CD8-positive, alpha-beta memory T cell (primary cell): ENCODE measurements around the gene CLIC3. TPM values are rescaled to one million over a fixed set of nuclear protein-coding genes. Genes with fewer than 3 reads are reported as not detected.
A peak's percentile ranks its signal among the peaks of the same experiment; 100 is the strongest.

ENCODE experiments used
- CTCF ChIA-PET: fragments of 350-600 bp; sonication (Branson Sonifier 250); formaldehyde crosslinking; loops from one replicate; lab custom pipeline; 2021; ENCODE audit warnings: antibody characterized with exemption; lab: Charles Lee
- POLR2A ChIA-PET: fragments of 350-600 bp; sonication (Branson Sonifier 250); formaldehyde crosslinking; loops from one replicate; lab custom pipeline; 2021; ENCODE audit warnings: antibody characterized with exemption; lab: Charles Lee
- DNase-seq, 5 donors: peaks; one replicate each; pipeline versions ENCODE4 v3.0.0 to v3.0.0-alpha.2; 2020 to 2022; ENCODE audit warnings: mixed read lengths in 1 of 5
- H3K27ac ChIP-seq: one replicate; pipeline ENCODE4 v1.7.0; 2013; ENCODE audit warnings: low read depth, mild to moderate bottlenecking, low read length, moderate library complexity
- H3K27me3 ChIP-seq: 2 replicates; pipeline ENCODE4 v1.7.0; 2013; ENCODE audit warnings: low read length, mild to moderate bottlenecking; ENCODE audit not compliant: insufficient read depth, poor library complexity, severe bottlenecking
- H3K36me3 ChIP-seq: 2 replicates; pipeline ENCODE4 v1.7.0; 2013; ENCODE audit warnings: mild to moderate bottlenecking, low read length, moderate library complexity; ENCODE audit not compliant: insufficient read depth
- H3K4me1 ChIP-seq: 2 replicates; pipeline ENCODE4 v1.7.0; 2013; ENCODE audit warnings: mild to moderate bottlenecking, low read length, moderate library complexity; ENCODE audit not compliant: insufficient read depth
- H3K4me3 ChIP-seq: 2 replicates; pipeline ENCODE4 v1.7.0; 2013; ENCODE audit warnings: mild to moderate bottlenecking, low read length
- H3K9me3 ChIP-seq: 2 replicates; pipeline ENCODE4 v1.7.0; 2013; ENCODE audit warnings: mild to moderate bottlenecking, low read length
- H3K27ac Mint-ChIP-seq, 8 donors: one replicate each; pipeline ENCODE4 v1.8.0; 2020 to 2021; ENCODE audit warnings: mixed read lengths in 8 of 8, mild to moderate bottlenecking in 6 of 8, inconsistent platforms in 3 of 8, moderate library complexity in 3 of 8
- H3K27me3 Mint-ChIP-seq, 2 donors: one replicate each; pipeline ENCODE4 v1.8.0; 2020 to 2021; ENCODE audit warnings: mixed read lengths in 2 of 2, mild to moderate bottlenecking in 1 of 2, moderate library complexity in 1 of 2
- H3K36me3 Mint-ChIP-seq, 3 donors: one replicate each; pipeline ENCODE4 v1.8.0; 2020 to 2021; ENCODE audit warnings: mixed read lengths in 3 of 3, inconsistent platforms in 1 of 3, mild to moderate bottlenecking in 1 of 3
- H3K4me1 Mint-ChIP-seq, 3 donors: one replicate each; pipeline ENCODE4 v1.8.0; 2020 to 2021; ENCODE audit warnings: mixed read lengths in 3 of 3, inconsistent platforms in 1 of 3, mild to moderate bottlenecking in 1 of 3
- H3K4me3 Mint-ChIP-seq, 7 donors: one replicate each; pipeline ENCODE4 v1.8.0; 2020 to 2021; ENCODE audit warnings: mixed read lengths in 7 of 7, mild to moderate bottlenecking in 6 of 7, moderate library complexity in 4 of 7, inconsistent platforms in 2 of 7
- H3K9me3 Mint-ChIP-seq, 5 donors: one replicate each; pipeline ENCODE4 v1.8.0; 2020 to 2022; ENCODE audit warnings: mixed read lengths in 5 of 5, mild to moderate bottlenecking in 3 of 5, moderate library complexity in 2 of 5, inconsistent platforms in 1 of 5
- polyA plus RNA-seq: library from polyadenylated mRNA; unstranded; fragments of 300-500 nt; fragmentation: Illumina TruSeq; gene quantifications from one replicate; pipeline ENCODE4 v1.2.3, GENCODE V29; 2021
- total RNA-seq, 2 experiments: library from RNA; stranded (reverse); gene quantifications; one replicate each; pipeline ENCODE4 v1.2.3, GENCODE V29; 2021

CLIC3 gene
- total and polyA plus RNA-seq, 3 experiments from 2014 or later = 3.4 to 52.1 (median 4.1) TPM

- POLR2A ChIA-PET = interaction anchor here (0.7 kb wide), 1 partner anchor 12 kb away, joined by 3 read pairs; no protein-coding TSS in a partner anchor
These were observed 2.0 kb downstream of the CLIC3 start for GRCh38 chr9:136994180-136994887.

GRCh38 chr9:136992819-136993369 lies 3.5 kb downstream of the CLIC3 start:
- POLR2A ChIA-PET = interaction anchor here (0.8 to 2.6 kb wide), 11 partner anchors 8 to 94 kb away, joined by 3 to 15 read pairs (median 7); partner anchors contain the start of genes C8G, FBXW5, FUT7 and MAN1B1
- peaks cover 0 to 17% (median 0%) of the 10 kb centered on the region in 3 donors for H3K36me3 Mint-ChIP-seq
- no peak for DNase-seq
- Histone ChIP-seq H3K27ac (peak overlapping the region; percentile 83), H3K4me3 (peak overlapping the region; percentile 65), H3K27me3 (no peaks in the 10 kb centered on the region), H3K36me3 (no peaks in the 10 kb centered on the region), H3K4me1 (peaks cover 35% of the 10 kb centered on the region), H3K9me3 (no peaks in the 10 kb centered on the region)
- peaks cover 25 to 54% (median 29%) of the 10 kb centered on the region in 3 donors for H3K4me1 Mint-ChIP-seq
- H3K27ac Mint-ChIP-seq = peak overlapping the region; percentile 92 to 98 (median 96)
- H3K9me3 Mint-ChIP-seq = no peaks in the 10 kb centered on the region
- CTCF ChIA-PET = interaction anchor here (0.8 to 6.7 kb wide), 12 partner anchors 9 to 148 kb away, joined by 3 to 72 read pairs (median 8); partner anchors contain the start of genes ABCA2, C8G, FBXW5 and FUT7
- H3K27me3 Mint-ChIP-seq = peaks cover 0 to 1% of the 10 kb centered on the region in 2 donors
- H3K4me3 Mint-ChIP-seq = peak overlapping the region; percentile 84 to 95 (median 87)

More at GRCh38 chr9:136994180-136994887, 2.0 kb downstream of the CLIC3 start:
- Mint-ChIP-seq H3K27ac (peak overlapping the region in 7 of 8 donors; percentile 41 to 98 (median 96)), H3K4me1 (peaks cover 36 to 68% (median 39%) of the 10 kb centered on the region in 3 donors), H3K4me3 (peak overlapping the region in 6 of 7 donors; percentile 8 to 95 (median 88)), H3K36me3 (peaks cover 0 to 17% (median 0%) of the 10 kb centered on the region in 3 donors), H3K9me3 (no peaks in the 10 kb centered on the region), H3K27me3 (no peaks in the 10 kb centered on the region)
- Histone ChIP-seq H3K4me3 (no peak overlapping the region), H3K27ac (no peak overlapping the region), H3K36me3 (no peaks in the 10 kb centered on the region), H3K4me1 (peaks cover 48% of the 10 kb centered on the region), H3K9me3 (no peaks in the 10 kb centered on the region), H3K27me3 (no peaks in the 10 kb centered on the region)
- CTCF ChIA-PET = interaction anchor here (2.8 to 6.7 kb wide), 3 partner anchors 8 to 41 kb away, joined by 18 to 72 read pairs (median 20); partner anchors contain the start of genes ABCA2 and FUT7
- DNase-seq = no peak

GRCh38 chr9:136991993-136992818 lies 4.2 kb downstream of the CLIC3 start, which contains the start of gene PAXX:
Gene PAXX, plus strand, starts transcription at chr9:136992422. Its CDS starts 22 bp downstream, at chr9:136992444.
- H3K4me3 ChIP-seq = peak within 1 kb of the TSS; percentile 65
- POLR2A ChIA-PET = interaction anchor here (0.6 to 2.6 kb wide), 13 partner anchors 9 to 95 kb away, joined by 3 to 15 read pairs (median 5); partner anchors contain the start of genes C8G, FBXW5, FUT7 and MAN1B1
- H3K9me3 Mint-ChIP-seq = no peaks in the 10 kb centered on the region

GRCh38 chr9:136990242-136990911 lies 6.0 kb downstream of the CLIC3 start:
- Mint-ChIP-seq H3K27me3 (peaks cover 3 to 8% of the 10 kb centered on the region in 2 donors), H3K9me3 (no peaks in the 10 kb centered on the region), H3K4me1 (peaks cover 14 to 40% (median 15%) of the 10 kb centered on the region in 3 donors), H3K4me3 (peak overlapping the region in 6 of 7 donors; percentile 73 to 92 (median 78)), H3K36me3 (peaks cover 0 to 14% (median 0%) of the 10 kb centered on the region in 3 donors), H3K27ac (peak overlapping the region in 7 of 8 donors; percentile 4 to 98 (median 77))
- Histone ChIP-seq H3K36me3 (no peaks in the 10 kb centered on the region), H3K4me3 (no peak overlapping the region), H3K27me3 (no peaks in the 10 kb centered on the region), H3K27ac (no peak overlapping the region), H3K9me3 (no peaks in the 10 kb centered on the region), H3K4me1 (peaks cover 13% of the 10 kb centered on the region)
- ChIA-PET CTCF (interaction anchor here (0.8 to 3.9 kb wide), 2 partner anchors 15 to 45 kb away, joined by 4 to 21 read pairs; no protein-coding TSS in a partner anchor), POLR2A (interaction anchor here (0.6 kb wide), 1 partner anchor 52 kb away, joined by 8 read pairs; no protein-coding TSS in a partner anchor)
- no peak for DNase-seq

More at GRCh38 chr9:136991993-136992818, 4.2 kb downstream of the CLIC3 start, which contains the start of gene PAXX:
- Histone ChIP-seq H3K27me3 (no peaks in the 10 kb centered on the region), H3K36me3 (no peaks in the 10 kb centered on the region), H3K4me1 (peaks cover 28% of the 10 kb centered on the region), H3K27ac (peak within 1 kb of the TSS; percentile 83), H3K9me3 (no peaks in the 10 kb centered on the region)
- Mint-ChIP-seq H3K36me3 (peaks cover 0 to 17% (median 0%) of the 10 kb centered on the region in 3 donors), H3K4me3 (peak within 1 kb of the TSS; percentile 84 to 95 (median 87)), H3K4me1 (peaks cover 19 to 50% (median 22%) of the 10 kb centered on the region in 3 donors), H3K27me3 (peaks cover 2 to 3% of the 10 kb centered on the region in 2 donors), H3K27ac (peak within 1 kb of the TSS; percentile 92 to 98 (median 96))
- DNase-seq = peak; percentile 91 to 95 (median 92)
- CTCF ChIA-PET = interaction anchor here (0.8 to 6.7 kb wide), 12 partner anchors 10 to 245 kb away, joined by 3 to 72 read pairs (median 8); partner anchors contain the start of genes ABCA2, C8G, FBXW5 and FUT7

- H3K36me3 Mint-ChIP-seq = peaks cover 0 to 10% (median 0%) of the 10 kb centered on the region in 3 donors
- H3K9me3 Mint-ChIP-seq = no peaks in the 10 kb centered on the region
- H3K27ac Mint-ChIP-seq = peak overlapping the region in 2 of 8 donors; percentile 45 to 52
- H3K4me1 Mint-ChIP-seq = peaks cover 14 to 42% (median 15%) of the 10 kb centered on the region in 3 donors
- no peak for DNase-seq
- Histone ChIP-seq H3K27ac (no peak overlapping the region), H3K27me3 (no peaks in the 10 kb centered on the region), H3K4me1 (peaks cover 10% of the 10 kb centered on the region), H3K4me3 (no peak overlapping the region), H3K9me3 (no peaks in the 10 kb centered on the region), H3K36me3 (no peaks in the 10 kb centered on the region)
- ChIA-PET POLR2A (interaction anchor here (0.7 to 2.5 kb wide), 2 partner anchors 14 to 252 kb away, joined by 4 to 6 read pairs; no protein-coding TSS in a partner anchor), CTCF (interaction anchor here (0.9 to 1.6 kb wide), 5 partner anchors 13 to 198 kb away, joined by 3 to 6 read pairs (median 3); partner anchors contain the start of gene TMEM141)
- peak overlapping the region in 1 of 7 donors; percentile 65 for H3K4me3 Mint-ChIP-seq
- H3K27me3 Mint-ChIP-seq = peaks cover 5 to 11% of the 10 kb centered on the region in 2 donors
These were observed 7.5 kb downstream of the CLIC3 start for GRCh38 chr9:136988872-136989271.

- Mint-ChIP-seq H3K36me3 (no peaks in the 10 kb centered on the region), H3K27ac (peak overlapping the region in 1 of 8 donors; percentile 47), H3K4me1 (peaks cover 8 to 23% (median 8%) of the 10 kb centered on the region in 3 donors), H3K27me3 (peaks cover 7 to 14% of the 10 kb centered on the region in 2 donors), H3K9me3 (no peaks in the 10 kb centered on the region), H3K4me3 (peak overlapping the region in 3 of 7 donors; percentile 44 to 61 (median 51))
- Histone ChIP-seq H3K36me3 (no peaks in the 10 kb centered on the region), H3K4me1 (no peaks in the 10 kb centered on the region), H3K27me3 (no peaks in the 10 kb centered on the region), H3K9me3 (no peaks in the 10 kb centered on the region), H3K4me3 (no peak overlapping the region), H3K27ac (no peak overlapping the region)
- no peak for DNase-seq
- POLR2A ChIA-PET = interaction anchor here (0.8 to 1.2 kb wide), 2 partner anchors 10 to 11 kb away, joined by 3 read pairs; partner anchors contain the start of gene CLIC3
- CTCF ChIA-PET = interaction anchor here (0.7 to 1.8 kb wide), 6 partner anchors 10 to 199 kb away, joined by 3 to 6 read pairs (median 3); partner anchors contain the start of gene CLIC3
These were observed 10.5 kb downstream of the CLIC3 start for GRCh38 chr9:136985853-136986252.
